WTC11 (cell line): ENCODE data around the gene LCE2D. TPM values are rescaled to one million over a fixed set of nuclear protein-coding genes. Genes with fewer than 3 reads are reported as not detected.
"Not testable (repeated sequence)": the region's sequence is repeated elsewhere in the genome, so short reads cannot be mapped to it uniquely, and the experiment has no call there.

Source experiments
- ATAC-seq: fragments of 200-7000 bp; cut with Tn5 transposase; 2 replicates; pipeline ENCODE4 v1.10.0; 2021; ENCODE audit warnings: mild to moderate bottlenecking, moderate library complexity
- CTCF ChIA-PET: fragments of 300-600 bp; sonication (Branson Sonifier 250); formaldehyde crosslinking; loops from one replicate; lab custom pipeline; 2021; ENCODE audit warnings: antibody characterized with exemption; lab: Charles Lee
- POLR2A ChIA-PET: fragments of 350-600 bp; sonication (Branson Sonifier 250); formaldehyde crosslinking; loops from one replicate; lab custom pipeline; 2021; ENCODE audit warnings: antibody characterized with exemption; lab: Charles Lee
- DNase-seq: peaks from one replicate; pipeline ENCODE4 v3.0.0; 2021; ENCODE audit warnings: low spot score
- H3K27ac Mint-ChIP-seq: 2 replicates; pipeline ENCODE4 v1.8.0; 2021; ENCODE audit warnings: mixed read lengths
- H3K27me3 Mint-ChIP-seq: 2 replicates; pipeline ENCODE4 v1.8.0; 2021; ENCODE audit warnings: low read depth, mild to moderate bottlenecking, moderate library complexity, mixed read lengths
- H3K36me3 Mint-ChIP-seq: 2 replicates; pipeline ENCODE4 v1.8.0; 2021; ENCODE audit warnings: mixed read lengths
- H3K4me1 Mint-ChIP-seq: 2 replicates; pipeline ENCODE4 v1.8.0; 2022; ENCODE audit warnings: mixed read lengths
- H3K4me3 Mint-ChIP-seq: 2 replicates; pipeline ENCODE4 v1.8.0; 2021; ENCODE audit warnings: mild to moderate bottlenecking, moderate library complexity, mixed read lengths
- H3K9me3 Mint-ChIP-seq: 2 replicates; pipeline ENCODE4 v1.8.0; 2021; ENCODE audit warnings: mixed read lengths
- ATF3 ChIP-seq: sonication (generic); formaldehyde crosslinking; conservative IDR thresholded peaks from 2 replicates; pipeline ENCODE4 v1.8.1; 2022; ENCODE audit warnings: mild to moderate bottlenecking, missing genetic modification reagents
- E2F4 ChIP-seq: sonication (generic); formaldehyde crosslinking; IDR thresholded peaks from 2 replicates; pipeline ENCODE4 v1.8.1; 2022; ENCODE audit warnings: low read depth, mild to moderate bottlenecking, moderate library complexity, missing genetic modification reagents, borderline replicate concordance
- ERG ChIP-seq: fragments of 250-450 bp; sonication (Bioruptor Pico); IDR thresholded peaks from 2 replicates; pipeline ENCODE4 v1.8.0; 2021; ENCODE audit warnings: mild to moderate bottlenecking
- ESRRA ChIP-seq: sonication (generic); formaldehyde crosslinking; IDR thresholded peaks from 2 replicates; pipeline ENCODE4 v1.8.1; 2022; ENCODE audit warnings: mild to moderate bottlenecking, missing genetic modification reagents, borderline replicate concordance
- ETV6 ChIP-seq: sonication (generic); formaldehyde crosslinking; IDR thresholded peaks from 2 replicates; pipeline ENCODE4 v1.8.1; 2022; ENCODE audit warnings: mild to moderate bottlenecking, missing genetic modification reagents
- GABPB1 ChIP-seq: sonication (generic); formaldehyde crosslinking; IDR thresholded peaks from 2 replicates; pipeline ENCODE4 v1.8.1; 2023; ENCODE audit warnings: mild to moderate bottlenecking, missing genetic modification reagents
- JUN ChIP-seq: sonication (generic); formaldehyde crosslinking; IDR thresholded peaks from 2 replicates; pipeline ENCODE4 v1.8.0; 2023; ENCODE audit warnings: mild to moderate bottlenecking, missing genetic modification reagents
- KAT7 ChIP-seq: sonication (generic); formaldehyde crosslinking; IDR thresholded peaks from 2 replicates; pipeline ENCODE4 v1.8.1; 2023; ENCODE audit warnings: missing genetic modification reagents, mild to moderate bottlenecking, borderline replicate concordance
- MAX ChIP-seq: sonication (generic); formaldehyde crosslinking; IDR thresholded peaks from 2 replicates; pipeline ENCODE4 v1.8.0; 2022; ENCODE audit warnings: mild to moderate bottlenecking, missing genetic modification reagents
- NFE2L1 ChIP-seq: sonication (generic); formaldehyde crosslinking; IDR thresholded peaks from 2 replicates; pipeline ENCODE4 v1.8.1; 2023; ENCODE audit warnings: missing genetic modification reagents
- NFYB ChIP-seq: sonication (generic); formaldehyde crosslinking; conservative IDR thresholded peaks from 2 replicates; pipeline ENCODE4 v1.8.0; 2022; ENCODE audit warnings: low read depth, missing genetic modification reagents
- NR2C2 ChIP-seq: sonication (generic); formaldehyde crosslinking; IDR thresholded peaks from 2 replicates; pipeline ENCODE4 v1.8.0; 2022; ENCODE audit warnings: mild to moderate bottlenecking, missing genetic modification reagents
- OVOL2 ChIP-seq: fragments of 250-450 bp; sonication (Bioruptor Pico); IDR thresholded peaks from 2 replicates; pipeline ENCODE4 v1.9.0; 2021; ENCODE audit warnings: mild to moderate bottlenecking, borderline replicate concordance
- TEAD1 ChIP-seq: sonication (generic); formaldehyde crosslinking; IDR thresholded peaks from 2 replicates; pipeline ENCODE4 v1.8.0; 2022; ENCODE audit warnings: mild to moderate bottlenecking, missing genetic modification reagents
- ZSCAN18 ChIP-seq: fragments of 250-450 bp; sonication (Bioruptor Pico); IDR thresholded peaks from 2 replicates; pipeline ENCODE4 v2.1.2; 2022; ENCODE audit warnings: mild to moderate bottlenecking, moderate library complexity
- total RNA-seq: library from RNA; stranded (reverse); gene quantifications from 3 replicates; pipeline ENCODE4 v1.2.3, GENCODE V29; 2021
- TF ChIP-seq, protein P1 (sequence below): sonication (generic); formaldehyde crosslinking; IDR thresholded peaks from 2 replicates; pipeline ENCODE4 v1.8.1; 2022; ENCODE audit warnings: mild to moderate bottlenecking, moderate library complexity, missing genetic modification reagents
- TF ChIP-seq, protein P2 (sequence below): sonication (generic); formaldehyde crosslinking; IDR thresholded peaks from 2 replicates; pipeline ENCODE4 v1.8.0; 2023; ENCODE audit warnings: missing genetic modification reagents

LCE2D gene
- total RNA-seq, 1 experiment from 2014 or later = not detected

- no peak for TF ChIP-seq JUN
- no peak for TF ChIP-seq OVOL2 (CRISPR knock-in tag)
- TF ChIP-seq NFYB (CRISPR knock-in tag) = no peak
- no peak for TF ChIP-seq NR2C2 (CRISPR knock-in tag)
- TF ChIP-seq, protein P1, sequence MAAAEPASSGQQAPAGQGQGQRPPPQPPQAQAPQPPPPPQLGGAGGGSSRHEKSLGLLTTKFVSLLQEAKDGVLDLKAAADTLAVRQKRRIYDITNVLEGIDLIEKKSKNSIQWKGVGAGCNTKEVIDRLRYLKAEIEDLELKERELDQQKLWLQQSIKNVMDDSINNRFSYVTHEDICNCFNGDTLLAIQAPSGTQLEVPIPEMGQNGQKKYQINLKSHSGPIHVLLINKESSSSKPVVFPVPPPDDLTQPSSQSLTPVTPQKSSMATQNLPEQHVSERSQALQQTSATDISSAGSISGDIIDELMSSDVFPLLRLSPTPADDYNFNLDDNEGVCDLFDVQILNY (CRISPR knock-in tag) = no peak
- TF ChIP-seq NFE2L1 = no peak
- no peak for TF ChIP-seq ATF3 (CRISPR knock-in tag)
- no peak for TF ChIP-seq MAX (CRISPR knock-in tag)
- no peak for TF ChIP-seq KAT7 (CRISPR knock-in tag)
- no peak for TF ChIP-seq E2F4 (CRISPR knock-in tag)
- POLR2A ChIA-PET = no interaction called here
- Mint-ChIP-seq H3K27ac (no peak overlapping the region), H3K9me3 (peaks cover 87% of the 10 kb centered on the region), H3K36me3 (peaks cover 69% of the 10 kb centered on the region), H3K4me3 (no peak overlapping the region), H3K27me3 (peaks cover 3% of the 10 kb centered on the region; the same call in 1 of the 2 replicates), H3K4me1 (no peaks in the 10 kb centered on the region)
- ATAC-seq = no peak
- no peak for DNase-seq
- CTCF ChIA-PET = no interaction called here
Observed at GRCh38 chr1:152658649-152659048, 4.5 kb upstream of the LCE2D start.

GRCh38 chr1:152666171-152666570, 3.0 kb downstream of the LCE2D start:
- peaks cover 92% of the 10 kb centered on the region for H3K9me3 Mint-ChIP-seq
- POLR2A ChIA-PET = not testable (repeated sequence)

GRCh38 chr1:152667648-152668047, 4.5 kb downstream of the LCE2D start:
- Mint-ChIP-seq H3K4me3 (no peak overlapping the region), H3K27ac (no peak overlapping the region), H3K27me3 (peaks cover 6% of the 10 kb centered on the region), H3K4me1 (no peaks in the 10 kb centered on the region), H3K9me3 (peaks cover 91% of the 10 kb centered on the region), H3K36me3 (peaks cover 81% of the 10 kb centered on the region)
- no peak for DNase-seq
- ChIA-PET POLR2A (no interaction called here), CTCF (no interaction called here)
- no peak for ATAC-seq
- TF ChIP-seq TEAD1 (CRISPR knock-in tag) (no peak), ETV6 (CRISPR knock-in tag) (no peak), GABPB1 (CRISPR knock-in tag) (no peak), ESRRA (CRISPR knock-in tag) (no peak), NR2C2 (CRISPR knock-in tag) (no peak), ERG (CRISPR knock-in tag) (no peak), ZSCAN18 (CRISPR knock-in tag) (no peak)
- TF ChIP-seq, protein P2, sequence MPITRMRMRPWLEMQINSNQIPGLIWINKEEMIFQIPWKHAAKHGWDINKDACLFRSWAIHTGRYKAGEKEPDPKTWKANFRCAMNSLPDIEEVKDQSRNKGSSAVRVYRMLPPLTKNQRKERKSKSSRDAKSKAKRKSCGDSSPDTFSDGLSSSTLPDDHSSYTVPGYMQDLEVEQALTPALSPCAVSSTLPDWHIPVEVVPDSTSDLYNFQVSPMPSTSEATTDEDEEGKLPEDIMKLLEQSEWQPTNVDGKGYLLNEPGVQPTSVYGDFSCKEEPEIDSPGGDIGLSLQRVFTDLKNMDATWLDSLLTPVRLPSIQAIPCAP (CRISPR knock-in tag) = no peak

More at GRCh38 chr1:152666171-152666570, 3.0 kb downstream of the LCE2D start:
- H3K36me3 Mint-ChIP-seq = peaks cover 84% of the 10 kb centered on the region
- not testable (repeated sequence) for H3K27ac Mint-ChIP-seq, H3K4me3 Mint-ChIP-seq, H3K27me3 Mint-ChIP-seq, H3K4me1 Mint-ChIP-seq, ATAC-seq, DNase-seq
- CTCF ChIA-PET = interaction anchor here (0.6 kb wide), 1 partner anchor 12 kb away, joined by 4 read pairs; no protein-coding TSS in a partner anchor
